Right forelimb (tissue), 1 donor: ENCODE measurements around the gene ANKS1B.
"Not testable (repeated sequence)": the region's sequence is repeated elsewhere in the genome, so short reads cannot be mapped to it uniquely, and the experiment has no call there.

Experiments
- DNase-seq: peaks from one replicate; pipeline ENCODE4 v3.0.0-alpha.2; 2018

The ANKS1B gene

GRCh38 chr12:99039367-99040120, 945.2 kb downstream of the ANKS1B start:
- no peak for DNase-seq

- no peak for DNase-seq
Measured at GRCh38 chr12:99036566-99036965, 948.2 kb downstream of the ANKS1B start.

DNA sequence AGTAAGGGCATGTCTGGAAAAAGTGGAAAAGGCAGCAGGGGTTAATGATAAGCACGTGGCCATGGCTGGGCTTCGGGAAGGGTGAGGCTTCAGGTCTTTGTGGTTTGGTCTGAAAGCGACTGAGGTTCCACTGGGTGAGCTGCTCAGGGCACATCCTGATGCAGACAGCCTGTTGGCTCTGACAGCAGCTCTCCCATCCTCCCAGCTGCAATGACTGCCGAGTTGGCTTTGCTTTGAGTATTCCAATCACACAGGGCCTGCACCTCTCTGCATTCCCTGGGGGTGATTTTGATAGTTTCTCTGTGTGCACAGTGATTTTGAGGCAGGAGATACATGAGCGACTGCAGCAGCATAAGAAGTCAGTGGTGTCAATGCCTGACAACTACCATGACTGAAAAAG, 948.9 kb downstream of the ANKS1B start:
- DNase-seq = no peak

DNA sequence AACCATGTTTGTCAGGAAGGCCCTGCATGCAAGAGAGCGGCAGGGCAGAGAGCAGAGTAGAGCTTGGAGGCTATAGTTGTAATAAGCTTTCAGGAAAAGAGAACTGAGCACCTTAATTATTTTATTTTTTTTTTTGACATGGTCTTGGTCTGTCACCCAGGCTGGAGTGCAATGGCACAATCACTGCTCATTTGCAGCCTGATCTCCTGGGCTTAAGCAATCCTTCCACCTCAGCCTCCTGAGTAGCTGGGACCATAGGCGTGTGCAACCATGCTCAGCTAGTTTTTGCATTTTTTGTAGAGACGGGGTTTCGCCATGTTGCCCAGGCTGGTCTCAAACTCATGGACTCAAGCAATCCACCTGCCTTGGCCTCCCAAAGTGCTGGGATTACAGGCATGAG, 950.5 kb downstream of the ANKS1B start:
- not testable (repeated sequence) for DNase-seq

DNA sequence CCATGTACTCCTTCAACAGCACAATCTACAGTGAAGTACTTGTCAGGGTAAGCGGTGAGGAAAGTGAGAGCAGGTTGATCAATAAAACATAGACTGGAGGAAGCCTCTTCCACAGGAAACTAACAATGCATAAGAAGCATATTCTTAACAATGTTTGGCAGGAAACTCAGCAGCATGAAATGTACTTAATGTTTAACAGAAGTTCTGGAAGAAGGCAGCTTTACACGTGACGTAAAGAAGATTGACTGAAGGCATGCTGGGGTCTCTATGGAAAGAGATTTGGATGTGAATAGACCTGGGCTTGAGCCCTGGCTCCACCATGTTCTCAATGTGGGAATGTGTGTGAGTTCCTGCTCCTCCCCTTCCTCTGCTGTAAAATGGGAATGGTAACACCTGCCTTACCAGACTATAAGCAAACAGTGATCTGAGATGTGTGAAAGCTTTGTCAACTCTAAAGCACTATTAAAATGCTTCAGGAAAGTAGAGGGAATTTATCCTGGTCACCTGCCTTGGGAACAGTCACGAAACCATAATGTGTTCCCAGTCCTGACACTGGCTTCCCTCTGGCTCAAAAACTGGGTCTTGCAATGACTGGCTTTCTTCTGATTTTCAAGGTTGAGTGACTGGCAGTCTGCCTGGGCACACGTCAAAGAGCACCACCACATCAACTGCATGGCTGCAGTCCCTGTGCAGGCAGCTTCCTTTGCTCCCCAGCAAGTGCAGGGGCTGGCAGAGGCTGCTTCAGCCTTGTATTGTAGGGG, 955.0 kb downstream of the ANKS1B start:
- no peak for DNase-seq

DNA sequence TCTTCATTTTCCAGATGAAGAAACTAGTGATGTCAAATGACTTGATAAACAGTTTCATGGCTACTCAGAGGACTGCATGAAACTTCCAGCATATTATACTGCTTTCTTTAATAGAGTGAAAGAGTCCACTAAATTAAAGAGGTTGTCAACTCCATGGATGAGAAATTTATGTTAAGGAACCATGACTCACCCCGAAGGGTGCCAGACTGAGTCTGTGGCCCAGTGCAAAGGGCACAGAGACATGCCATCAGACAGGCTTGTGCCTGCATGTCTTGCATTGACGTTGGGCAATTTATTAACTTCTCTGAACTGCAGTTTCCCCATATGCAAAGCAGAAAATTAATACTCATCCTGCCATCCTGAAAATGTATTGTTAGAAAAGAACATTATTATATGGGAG, 957.3 kb downstream of the ANKS1B start:
- DNase-seq = no peak

DNA sequence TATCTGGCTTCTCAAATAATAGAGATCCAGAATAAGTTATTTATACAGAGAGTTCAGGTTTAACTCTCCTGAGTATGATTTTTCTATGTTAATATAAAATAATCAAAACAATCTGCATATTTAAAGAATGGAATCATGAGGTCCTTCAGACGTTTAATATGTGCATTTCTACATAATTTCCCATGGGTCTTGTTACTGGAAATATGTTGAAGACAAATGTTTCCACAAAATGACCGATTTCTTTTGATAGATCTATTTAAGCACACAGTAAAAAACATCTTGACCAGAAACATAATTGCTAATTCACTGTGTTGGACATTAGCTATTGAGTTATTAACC, 957.7 kb downstream of the ANKS1B start:
- no peak for DNase-seq

DNA sequence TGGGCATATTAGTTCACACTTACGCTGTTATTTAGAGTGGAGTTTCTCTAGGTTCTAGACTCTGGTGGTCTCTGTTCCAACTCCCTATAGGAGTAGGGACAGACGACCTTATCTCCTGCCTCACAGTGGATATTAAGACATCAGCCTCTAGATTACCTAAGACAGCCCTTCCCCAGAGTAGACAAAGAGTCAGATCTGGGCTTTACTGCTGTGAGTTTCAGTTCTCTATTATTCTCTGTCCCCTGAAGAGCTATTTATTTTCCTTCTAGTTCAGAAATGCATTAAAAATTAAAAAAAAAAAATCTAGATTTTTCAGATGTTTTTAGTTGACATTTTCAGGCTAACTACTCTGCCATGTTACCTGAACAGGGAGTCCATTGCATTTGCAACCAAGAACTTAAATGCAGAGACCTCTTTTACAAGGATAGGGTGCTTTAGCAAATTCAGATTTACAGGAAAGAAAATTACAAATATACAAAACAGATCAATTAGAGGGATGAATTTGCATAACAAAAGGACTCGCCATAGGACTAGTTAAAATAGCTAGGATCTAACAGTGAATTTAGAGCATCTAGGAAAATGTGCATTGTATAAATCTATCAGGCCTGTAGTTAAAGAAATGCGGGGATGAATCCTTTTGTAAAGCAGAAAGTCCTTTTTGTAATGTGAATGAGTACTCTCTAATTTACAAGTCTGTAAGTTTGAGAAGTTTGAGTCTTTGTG, 958.2 kb downstream of the ANKS1B start:
- no peak for DNase-seq

DNA sequence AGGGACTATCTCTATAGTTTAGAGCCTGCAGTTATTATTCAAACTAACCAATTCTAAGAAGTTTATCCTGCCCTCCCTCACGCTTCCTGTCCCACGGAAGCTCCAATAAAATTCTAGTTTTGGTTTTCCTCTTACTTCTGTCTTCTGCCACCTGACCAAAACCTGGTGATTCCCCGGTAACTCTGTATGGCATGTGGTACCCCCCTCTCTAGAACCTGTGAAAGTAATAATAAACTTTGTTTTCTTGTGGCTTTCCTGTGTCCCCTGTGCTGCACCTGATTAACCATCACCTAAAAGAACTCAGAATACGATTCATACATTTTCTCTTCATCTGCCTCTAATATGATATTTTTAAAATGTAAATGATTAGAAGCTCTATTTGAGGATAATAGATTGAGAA, 959.9 kb downstream of the ANKS1B start:
- DNase-seq = no peak

- DNase-seq = no peak
Measured at GRCh38 chr12:99024191-99024590, 960.5 kb downstream of the ANKS1B start.

DNA sequence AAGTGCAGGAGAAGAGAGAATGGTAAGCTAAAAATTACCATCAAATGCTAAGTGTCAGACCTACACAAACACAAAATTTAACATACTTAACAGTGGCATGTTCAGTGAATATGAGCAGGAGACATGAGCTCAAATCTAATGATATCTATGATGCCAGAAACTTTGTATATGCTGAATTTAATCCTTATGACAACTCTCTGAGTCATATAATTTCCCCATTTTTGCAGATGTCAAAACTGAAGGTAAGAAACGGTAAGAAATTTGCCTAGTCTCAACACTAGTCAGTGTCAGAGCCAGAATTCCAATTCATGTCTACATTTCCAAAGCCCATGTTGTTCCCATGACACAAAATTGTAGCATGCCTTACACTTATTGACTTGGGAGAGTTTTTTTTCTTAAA, 963.9 kb downstream of the ANKS1B start:
- no peak for DNase-seq

GRCh38 chr12:99019798-99020197, 964.9 kb downstream of the ANKS1B start:
- no peak for DNase-seq

GRCh38 chr12:99017971-99018370, 966.8 kb downstream of the ANKS1B start:
- no peak for DNase-seq

DNA sequence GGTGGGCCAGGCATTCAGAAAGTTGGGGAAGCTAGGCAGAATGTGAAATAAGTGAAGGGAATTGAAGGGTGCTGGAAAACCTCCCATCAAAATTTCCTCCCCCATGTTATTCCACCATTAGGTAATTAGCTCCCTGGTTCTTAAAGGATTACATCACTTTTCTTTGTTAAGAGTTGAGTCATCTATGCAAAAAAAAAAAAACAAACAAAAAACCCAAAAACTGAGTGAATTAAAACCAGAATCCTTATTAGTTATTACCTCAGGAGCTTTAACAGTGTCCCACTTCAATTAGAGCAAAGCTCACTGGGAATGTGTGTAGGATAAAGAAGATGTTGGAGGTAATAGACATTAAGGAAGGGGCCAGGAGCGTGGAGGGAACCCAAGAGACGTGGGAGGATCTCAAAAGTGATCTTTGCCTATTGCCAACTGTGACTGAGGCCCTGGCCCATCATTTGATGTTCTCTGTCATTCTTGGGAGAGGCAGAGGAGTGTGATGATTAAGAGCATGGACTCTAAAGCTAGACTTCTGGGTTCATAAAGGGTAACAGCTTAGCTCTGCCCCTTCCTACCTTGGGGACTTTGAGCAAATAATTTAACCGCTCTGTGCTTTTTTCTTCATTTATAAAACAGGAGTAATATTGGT, 975.0 kb downstream of the ANKS1B start:
- DNase-seq = no peak

GRCh38 chr12:99005601-99006000, 979.1 kb downstream of the ANKS1B start:
- no peak for DNase-seq

- DNase-seq = no peak
Measured at GRCh38 chr12:99004799-99005466, 979.8 kb downstream of the ANKS1B start.

DNA sequence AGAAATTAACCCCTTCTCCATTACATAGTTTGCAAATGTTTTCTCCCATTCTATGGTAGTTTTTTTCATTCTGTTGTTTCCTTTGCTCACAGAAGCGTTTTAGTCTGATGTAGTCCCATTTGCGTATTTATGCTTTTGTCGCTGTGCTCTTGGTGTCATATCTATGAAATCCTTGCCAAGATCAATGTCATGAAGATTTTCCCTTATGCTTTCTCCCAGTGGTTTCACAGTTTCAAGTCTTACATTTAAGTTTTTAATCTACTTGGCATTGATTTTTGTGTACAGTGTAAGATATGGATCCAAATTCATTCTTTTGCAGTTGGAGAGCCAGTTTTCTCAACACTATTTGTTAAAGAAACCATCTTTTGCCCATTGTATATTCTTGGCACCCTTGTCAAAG, 982.0 kb downstream of the ANKS1B start:
- DNase-seq = no peak

- DNase-seq = no peak
Measured at GRCh38 chr12:99002156-99002555, 982.6 kb downstream of the ANKS1B start.

GRCh38 chr12:98999559-98999958, 985.2 kb downstream of the ANKS1B start:
- DNase-seq = no peak

GRCh38 chr12:98998697-98999299, 985.9 kb downstream of the ANKS1B start:
- DNase-seq = no peak

GRCh38 chr12:98997899-98998298, 986.8 kb downstream of the ANKS1B start:
- DNase-seq = no peak

GRCh38 chr12:98990648-98991047, 994.1 kb downstream of the ANKS1B start:
- no peak for DNase-seq
